ENCODE results near the gene FEM1A. TPM values are rescaled to one million over a fixed set of nuclear protein-coding genes. Genes with fewer than 3 reads are reported as not detected.

Gene FEM1A
- total and polyA plus RNA-seq, 2 donors (not counting 3 experiments of a cell fraction or from before 2014, with no cell fraction given) = 5.1 to 11.4 TPM

DNA sequence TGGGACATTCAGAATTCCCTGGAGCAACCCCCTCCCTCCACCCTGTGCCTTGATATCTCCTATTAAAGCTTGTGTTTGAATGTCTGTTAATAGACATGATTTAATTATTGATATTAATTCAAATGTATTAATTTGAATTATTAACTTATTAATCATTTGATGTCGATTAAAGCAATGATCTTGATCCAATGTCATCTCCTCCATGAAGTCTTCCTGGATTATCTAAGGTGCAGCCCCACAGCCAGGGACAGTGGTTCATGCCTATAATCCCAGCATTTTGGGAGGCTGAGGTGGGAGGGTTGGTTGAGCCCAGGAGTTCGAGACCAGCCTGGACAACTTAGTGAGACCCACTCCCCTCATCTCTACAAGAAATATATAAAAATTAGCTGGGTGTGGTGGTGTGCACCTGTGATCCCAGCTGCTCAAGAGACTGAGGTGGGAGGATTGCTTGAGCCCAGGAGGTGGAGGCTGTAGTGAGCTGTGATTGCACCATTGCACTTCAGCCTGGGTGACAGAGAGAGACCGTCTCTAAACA, 9.6 kb downstream of the FEM1A start:
- CTCF ChIA-PET = interaction anchor here (0.7 to 3.2 kb wide), 2 partner anchors 9 to 10 kb away, joined by 3 to 15 read pairs; partner anchors contain the start of gene FEM1A
- Histone ChIP-seq H3K9me1 (replicated peaks; ENCODE audit: control insufficient read depth, extremely low read depth, insufficient read depth, low read length) (no peaks in the 10 kb centered on the region), H4K20me1 (replicated peaks; ENCODE audit: control insufficient read depth, extremely low read depth, insufficient read depth, low read length) (no peaks in the 10 kb centered on the region), H2AFZ (ENCODE audit: low read depth, low read length) (no peak overlapping the region), H3K79me2 (ENCODE audit: control insufficient read depth, insufficient read depth, low read length) (peaks cover 7% of the 10 kb centered on the region), H3K27ac (ENCODE audit: insufficient read depth, low read depth, low read length) (no peak overlapping the region), H3K4me3 (replicated peaks in 1 of 3; ENCODE audit: insufficient read depth in 1 of 3, low read depth in 1 of 3, low read length in 3 of 3) (no peak overlapping the region), H3K9ac (replicated peaks; ENCODE audit: extremely low read depth, insufficient read depth, low read length) (no peak overlapping the region), H3K4me1 (ENCODE audit: control insufficient read depth, extremely low read depth, insufficient read depth, low read length) (no peaks in the 10 kb centered on the region), H3K27me3 (ENCODE audit: control insufficient read depth in 2 of 2, insufficient read depth in 2 of 2, low read length in 2 of 2) (no peaks in the 10 kb centered on the region), H3K9me3 (replicated peaks; ENCODE audit: control insufficient read depth, insufficient read depth, low read length) (no peaks in the 10 kb centered on the region), H3K36me3 (ENCODE audit: control insufficient read depth in 2 of 2, extremely low read depth in 1 of 2, insufficient read depth in 2 of 2, low read length in 2 of 2) (peaks cover 2% of the 10 kb centered on the region in 2 experiments), H3K4me2 (ENCODE audit: insufficient read depth, low read length) (no peak overlapping the region)
- dilution Hi-C loops (cut with MboI; ENCODE audit: extremely low pct_ligation_motif_present, low sequenced_read_pairs) = no loop called here
- no TSS peak for BruUV-seq (replicated peaks)
- TF ChIP-seq, protein P1, sequence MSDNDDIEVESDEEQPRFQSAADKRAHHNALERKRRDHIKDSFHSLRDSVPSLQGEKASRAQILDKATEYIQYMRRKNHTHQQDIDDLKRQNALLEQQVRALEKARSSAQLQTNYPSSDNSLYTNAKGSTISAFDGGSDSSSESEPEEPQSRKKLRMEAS (IDR thresholded peaks at IDR 0.05; ENCODE audit: insufficient read depth, insufficient read length) = no peak
- TF ChIP-seq MYC (IDR thresholded peaks at IDR 0.05; ENCODE audit: low read depth, low read length) (no peak), POLR2AphosphoS5 (IDR thresholded peaks at IDR 0.05; ENCODE audit: insufficient read depth, low read depth, low read length) (no peak), GATA2 (IDR thresholded peaks at IDR 0.05; ENCODE audit: insufficient read depth, insufficient read length, low read depth, low read length) (no peak), POLR2A (IDR thresholded peaks at IDR 0.05; ENCODE audit: low read depth, low read length) (no peak), JUN (IDR thresholded peaks at IDR 0.05; ENCODE audit: borderline replicate concordance, insufficient read depth, insufficient read length, low read depth) (no peak), EZH2 (IDR thresholded peaks at IDR 0.05; ENCODE audit: borderline replicate concordance, low read depth, low read length, severe bottlenecking) (no peak), FOS (IDR thresholded peaks at IDR 0.05; ENCODE audit: borderline replicate concordance, insufficient read depth, low read length) (no peak)
- TF ChIP-seq, protein P2, sequence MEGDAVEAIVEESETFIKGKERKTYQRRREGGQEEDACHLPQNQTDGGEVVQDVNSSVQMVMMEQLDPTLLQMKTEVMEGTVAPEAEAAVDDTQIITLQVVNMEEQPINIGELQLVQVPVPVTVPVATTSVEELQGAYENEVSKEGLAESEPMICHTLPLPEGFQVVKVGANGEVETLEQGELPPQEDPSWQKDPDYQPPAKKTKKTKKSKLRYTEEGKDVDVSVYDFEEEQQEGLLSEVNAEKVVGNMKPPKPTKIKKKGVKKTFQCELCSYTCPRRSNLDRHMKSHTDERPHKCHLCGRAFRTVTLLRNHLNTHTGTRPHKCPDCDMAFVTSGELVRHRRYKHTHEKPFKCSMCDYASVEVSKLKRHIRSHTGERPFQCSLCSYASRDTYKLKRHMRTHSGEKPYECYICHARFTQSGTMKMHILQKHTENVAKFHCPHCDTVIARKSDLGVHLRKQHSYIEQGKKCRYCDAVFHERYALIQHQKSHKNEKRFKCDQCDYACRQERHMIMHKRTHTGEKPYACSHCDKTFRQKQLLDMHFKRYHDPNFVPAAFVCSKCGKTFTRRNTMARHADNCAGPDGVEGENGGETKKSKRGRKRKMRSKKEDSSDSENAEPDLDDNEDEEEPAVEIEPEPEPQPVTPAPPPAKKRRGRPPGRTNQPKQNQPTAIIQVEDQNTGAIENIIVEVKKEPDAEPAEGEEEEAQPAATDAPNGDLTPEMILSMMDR (IDR thresholded peaks at IDR 0.05; ENCODE audit: extremely low read depth in 1 of 2, insufficient read depth in 1 of 2, low read depth in 1 of 2, low read length in 2 of 2) = no peak
- FAIRE-seq (no peak), DNase-seq (ENCODE audit: low read depth, low spot score) (no peak)
- POLR2A ChIA-PET = no interaction called here
- intact Hi-C loops (cut with micrococcal nuclease) = no loop called here

All from endothelial cell of umbilical vein (primary cell).